Hematopoietic multipotent progenitor cell treated with erythropoietin and hydrocortisone succinate and interleukin-3 and kit ligand, for 4 days (in vitro differentiated cells): ENCODE data around the gene CERT1.
"Not testable (repeated sequence)": the region's sequence is repeated elsewhere in the genome, so short reads cannot be mapped to it uniquely, and the experiment has no call there.

Experiments
- DNase-seq: peaks from one replicate; pipeline ENCODE4 v3.0.0-alpha.2; 2015

The CERT1 gene

GRCh38 chr5:75523275-75523674 lies 11.8 kb upstream of the CERT1 start:
- no peak for DNase-seq

DNA sequence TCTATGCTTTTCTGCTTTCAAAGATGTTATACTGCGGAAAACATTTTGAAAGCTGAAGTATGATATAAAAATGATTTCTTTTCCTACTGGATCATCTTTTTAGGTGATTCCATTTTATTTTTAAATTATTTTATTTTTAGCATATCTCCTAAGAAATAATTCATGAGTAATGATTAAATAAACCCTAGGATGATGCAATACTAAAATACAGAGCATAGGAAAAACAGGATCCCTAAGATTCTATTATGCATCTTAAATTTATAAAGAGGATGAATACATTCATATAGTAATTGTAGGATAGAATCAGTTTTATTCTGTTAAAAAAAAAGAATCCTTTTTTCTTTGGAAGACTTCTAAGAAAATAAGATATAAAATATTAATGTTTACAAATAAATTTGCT lies 11.1 kb upstream of the CERT1 start:
- DNase-seq: no peak

DNA sequence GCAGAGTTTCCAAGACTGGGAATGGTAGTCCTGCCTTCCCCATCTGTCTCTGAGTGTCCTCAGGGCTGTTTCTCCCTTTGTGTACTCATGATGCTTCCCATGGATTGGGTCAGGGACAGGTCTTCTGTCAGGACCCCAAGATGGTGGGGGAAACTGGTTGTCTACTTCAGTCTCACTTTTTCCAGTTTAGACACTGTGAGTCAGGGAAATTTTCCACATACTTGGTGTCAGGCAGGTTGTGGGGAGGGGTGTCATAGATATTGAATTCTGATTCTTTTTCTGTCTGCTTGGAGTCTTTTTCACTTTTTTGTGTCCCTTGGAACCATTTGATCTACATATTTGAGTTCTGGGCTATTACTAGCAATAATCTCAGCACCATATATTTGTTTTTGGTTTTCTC lies 10.6 kb upstream of the CERT1 start:
- no peak for DNase-seq

GRCh38 chr5:75521195-75521594 lies 9.8 kb upstream of the CERT1 start:
- DNase-seq: no peak

DNA sequence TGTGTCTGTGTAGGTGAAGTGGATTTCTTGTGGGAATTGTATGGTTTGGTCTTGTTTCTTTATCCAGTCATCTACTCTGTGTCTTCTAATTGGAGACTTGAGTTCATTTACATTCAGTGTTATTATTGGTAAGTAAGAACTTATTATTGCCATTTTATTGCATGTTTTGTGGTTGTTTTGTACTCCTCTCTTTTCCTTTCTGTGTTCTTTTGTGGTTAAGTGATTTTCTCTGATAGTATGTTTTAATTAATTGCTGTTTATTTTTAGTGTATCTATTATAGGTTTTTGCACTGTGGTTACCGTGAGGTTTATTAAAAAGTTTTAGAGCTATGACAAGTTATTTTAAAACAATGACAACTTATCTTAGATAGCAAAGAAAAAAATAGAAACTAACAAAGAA lies 8.3 kb upstream of the CERT1 start:
- no peak for DNase-seq

DNA sequence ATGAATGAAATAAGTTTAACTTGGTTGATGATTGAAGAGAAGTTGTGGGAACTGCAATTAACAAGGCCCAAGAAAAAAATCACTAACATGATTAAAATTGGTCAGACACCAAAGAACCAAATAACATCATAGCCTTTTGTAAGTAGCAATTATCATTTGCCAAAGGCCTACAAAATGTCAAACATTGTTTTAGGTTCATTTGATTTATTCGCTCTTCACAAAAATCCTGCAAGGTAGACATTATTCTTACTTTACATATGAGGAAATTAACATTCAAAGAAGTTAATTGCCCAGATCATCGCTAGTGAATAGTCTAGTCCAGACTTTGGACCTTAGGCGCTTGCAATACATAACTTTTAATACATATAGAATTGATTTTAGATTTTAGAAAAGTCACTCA lies 2.9 kb upstream of the CERT1 start:
- DNase-seq: no peak

- DNase-seq: no peak
Measured at GRCh38 chr5:75513841-75514240, 2.4 kb upstream of the CERT1 start.

DNA sequence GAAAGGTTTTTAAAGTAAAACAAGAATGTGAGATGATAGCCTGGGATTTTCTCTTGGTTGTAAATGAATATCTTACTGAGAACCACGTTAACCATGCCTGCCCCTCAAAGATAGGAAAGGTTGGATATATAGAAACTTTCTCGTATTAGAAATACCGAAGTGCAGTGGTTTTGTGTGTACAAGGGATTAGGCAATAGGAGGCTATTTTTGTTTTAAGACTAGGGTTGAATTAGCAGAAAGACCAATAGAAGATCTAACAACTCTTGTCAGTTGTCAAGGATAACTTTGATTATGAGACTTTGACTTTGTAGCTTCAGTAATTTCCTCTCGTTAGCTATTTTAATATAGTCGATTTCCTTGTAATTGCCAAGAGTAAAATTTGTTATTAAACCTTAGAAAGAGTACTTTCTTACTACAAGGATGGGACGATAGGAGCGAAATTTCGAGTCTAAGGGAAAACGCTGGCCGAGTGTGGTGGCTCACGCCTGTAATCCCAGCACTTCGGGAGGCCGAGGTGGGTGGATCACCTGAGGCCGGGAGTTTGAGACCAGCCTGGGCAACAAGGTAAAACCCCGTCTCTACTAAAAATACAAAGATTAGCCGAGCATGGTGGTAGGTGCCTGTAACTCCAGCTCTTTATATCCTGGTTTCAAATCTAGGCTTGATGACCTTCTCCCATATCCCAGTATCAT lies 1.1 kb upstream of the CERT1 start:
- DNase-seq: peak; percentile 54

- DNase-seq: peak; percentile 55
Measured at GRCh38 chr5:75510836-75511434, 494 bp downstream of the CERT1 start.

DNA sequence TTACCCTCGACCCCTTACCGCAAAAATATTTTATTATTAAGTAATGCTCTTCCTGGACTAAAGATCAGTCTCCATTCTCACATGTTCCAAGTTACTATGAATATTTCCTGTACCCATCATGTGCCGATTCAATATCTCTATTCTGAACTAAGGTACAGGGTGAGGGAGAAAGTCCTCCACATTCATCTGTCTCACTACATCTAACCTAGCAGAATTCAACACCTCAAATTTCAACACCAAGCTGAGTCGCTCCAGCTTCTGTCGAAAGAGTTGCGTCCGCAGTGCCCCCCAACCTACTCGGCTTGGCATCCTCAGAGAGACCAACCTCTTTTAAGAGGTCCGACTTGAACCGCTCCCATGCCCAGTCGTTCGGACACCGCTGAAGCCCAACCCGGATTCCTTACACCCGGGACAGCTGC lies 1.0 kb downstream of the CERT1 start:
- no peak for DNase-seq

GRCh38 chr5:75509956-75510355 lies 1.5 kb downstream of the CERT1 start:
- peak; percentile 65 for DNase-seq

- peak; percentile 28 for DNase-seq
Measured at GRCh38 chr5:75509546-75509945, 1.9 kb downstream of the CERT1 start.

DNA sequence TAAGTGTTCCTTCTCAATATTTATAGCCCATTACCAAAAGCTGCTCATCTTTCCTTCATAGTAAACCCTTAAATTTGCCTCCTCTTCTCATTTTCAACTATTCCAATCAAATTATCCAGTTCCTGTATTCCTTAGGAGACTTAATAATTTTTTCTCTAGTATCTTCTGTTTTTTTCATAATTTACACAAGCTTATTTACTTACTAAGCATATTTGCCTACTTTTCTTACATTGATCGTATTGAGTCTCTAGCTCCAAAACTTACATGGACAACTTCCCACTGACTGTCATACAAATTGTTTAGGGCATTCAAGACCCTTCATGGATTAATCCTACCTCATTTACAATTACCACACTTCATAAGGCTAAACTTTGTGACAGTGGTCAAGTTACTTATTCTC lies 3.6 kb downstream of the CERT1 start:
- DNase-seq: no peak

- DNase-seq: not testable (repeated sequence)
Measured at GRCh38 chr5:75505112-75505511, 6.3 kb downstream of the CERT1 start.

DNA sequence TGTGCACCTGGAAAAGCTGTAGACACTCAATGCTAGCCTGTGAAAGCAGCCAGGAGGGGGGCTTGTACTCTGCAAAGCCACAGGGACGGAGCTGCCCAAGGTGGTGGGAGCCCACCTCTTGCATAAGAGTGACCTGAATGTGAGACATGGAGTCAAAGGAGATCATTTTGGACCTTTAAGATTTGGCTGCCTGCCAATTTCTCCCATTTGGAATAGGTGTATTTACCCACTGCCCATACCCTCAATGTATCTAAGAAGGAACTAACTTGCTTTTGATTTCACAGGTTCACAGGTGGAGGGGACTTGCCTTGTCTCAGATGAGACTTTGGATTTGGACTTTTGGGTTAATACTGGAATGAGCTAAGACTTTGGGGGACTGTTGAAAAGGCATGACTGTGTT lies 12.6 kb downstream of the CERT1 start:
- not testable (repeated sequence) for DNase-seq

- DNase-seq: no peak
Measured at GRCh38 chr5:75498208-75498777, 13.1 kb downstream of the CERT1 start.

GRCh38 chr5:75496026-75496425 lies 15.4 kb downstream of the CERT1 start:
- peak; percentile 12 for DNase-seq

- no peak for DNase-seq
Measured at GRCh38 chr5:75491621-75492020, 19.8 kb downstream of the CERT1 start.

- not testable (repeated sequence) for DNase-seq
Measured at GRCh38 chr5:75489847-75490246, 21.6 kb downstream of the CERT1 start.

- no peak for DNase-seq
Measured at GRCh38 chr5:75484605-75485004, 26.8 kb downstream of the CERT1 start.

DNA sequence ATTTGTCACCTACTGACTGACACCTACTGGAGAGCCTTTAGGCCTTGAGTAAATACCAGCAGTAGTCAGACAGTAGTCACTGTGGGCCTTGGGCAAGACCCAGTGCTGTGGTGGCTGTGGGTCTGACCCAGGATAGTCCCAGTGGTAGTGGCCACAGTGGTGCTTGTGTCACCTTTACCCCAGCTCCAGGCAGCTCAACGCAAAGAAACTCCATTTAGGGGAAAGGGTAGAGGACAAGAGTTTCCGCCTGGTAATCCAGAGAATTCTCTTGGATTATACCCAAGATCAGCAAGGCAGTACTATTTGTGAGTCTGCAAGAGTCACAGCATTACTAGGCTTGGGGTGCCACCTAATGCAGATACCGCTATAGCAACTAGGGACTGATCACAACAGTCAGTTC lies 28.9 kb downstream of the CERT1 start:
- DNase-seq: no peak

DNA sequence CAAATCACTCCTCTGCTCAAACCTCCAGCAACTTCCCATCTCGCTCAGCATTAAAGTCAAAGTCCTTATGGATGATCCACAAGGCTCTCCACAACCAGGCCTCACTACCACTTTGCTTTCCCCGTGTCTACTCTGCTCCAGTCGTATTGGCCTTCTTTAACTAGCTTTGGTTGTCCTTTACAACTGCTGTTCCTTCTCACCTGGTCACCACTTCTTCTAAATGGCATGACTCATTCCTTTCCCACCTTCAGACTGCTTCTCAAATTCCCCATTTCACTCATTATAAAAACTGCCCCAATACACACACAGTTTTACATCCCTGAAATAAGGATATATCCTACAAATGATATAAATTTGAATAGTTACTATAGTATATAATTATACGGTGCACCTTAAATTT lies 30.4 kb downstream of the CERT1 start:
- DNase-seq: no peak

DNA sequence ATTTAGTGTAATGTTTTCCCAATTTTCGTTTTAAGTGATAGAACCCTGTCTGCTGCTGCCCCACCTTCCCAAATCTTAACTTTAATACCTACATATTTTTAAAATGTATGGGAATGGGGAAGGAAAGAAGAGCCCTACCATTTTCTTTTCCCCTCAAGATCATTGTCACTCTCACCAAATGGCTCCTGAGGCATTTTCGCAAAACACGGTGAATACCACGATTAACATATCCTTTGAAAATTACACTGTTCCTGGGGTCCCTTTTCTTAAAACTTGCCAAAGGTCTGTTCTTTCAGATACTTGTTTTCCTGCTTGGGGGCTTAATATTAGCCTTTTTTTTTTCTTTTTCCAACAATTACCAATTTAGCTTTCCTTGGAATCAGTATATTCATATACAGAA lies 36.1 kb downstream of the CERT1 start:
- no peak for DNase-seq

DNA sequence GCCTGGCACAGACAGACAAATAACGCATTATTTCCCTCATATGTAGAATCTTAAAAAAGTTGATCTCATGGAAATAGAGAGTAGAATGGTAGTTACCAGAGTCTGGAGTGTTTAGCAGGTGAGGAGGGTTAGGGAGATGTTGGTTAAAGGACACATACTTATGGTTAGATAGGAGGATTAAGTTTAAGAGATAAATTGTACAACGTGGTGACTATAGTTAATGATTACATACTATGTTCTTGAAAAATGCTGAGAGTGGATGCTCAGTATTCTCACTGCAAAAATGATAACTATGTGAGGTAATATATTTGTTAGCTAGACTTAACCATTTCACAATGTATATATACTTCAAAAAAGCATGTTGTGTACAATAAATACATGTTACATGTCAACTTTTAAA lies 38.0 kb downstream of the CERT1 start:
- no peak for DNase-seq

DNA sequence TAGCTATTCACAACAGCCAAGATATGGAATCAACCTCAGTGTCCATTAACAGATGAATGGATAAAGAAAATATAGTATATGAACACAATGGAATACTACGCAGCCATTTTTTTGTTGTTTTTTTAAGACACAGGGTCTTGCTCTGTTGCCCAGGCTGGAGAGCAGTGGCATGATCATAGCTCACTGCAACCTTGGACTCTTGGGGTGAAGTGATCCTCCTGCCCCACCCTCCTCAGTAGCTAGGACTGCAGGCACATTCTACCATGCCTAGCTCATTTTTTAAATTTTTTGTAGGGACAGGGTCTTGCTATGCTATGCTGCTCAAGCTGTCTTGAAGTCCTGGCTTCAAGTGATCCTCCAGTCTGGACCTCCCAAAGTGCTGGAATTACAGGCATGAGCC lies 38.5 kb downstream of the CERT1 start:
- DNase-seq: no peak
